Calu3 (cell line): Measurements from ENCODE around the gene LYL1. TPM values are rescaled to one million over a fixed set of nuclear protein-coding genes. Genes with fewer than 3 reads are reported as not detected.

ENCODE experiments used
- BruUV-seq: library from RNA; stranded (reverse); fragments of 400-500 nt; replicated peaks from 2 replicates; lab custom pipeline; 2021; lab: Mats Ljungman, UMichigan
- CTCF ChIA-PET: fragments of 300-600 bp; sonication (Branson Sonifier 250); formaldehyde crosslinking; loops from one replicate; lab custom pipeline; 2022; ENCODE audit warnings: antibody characterized with exemption; lab: Charles Lee
- DNase-seq: peaks from one replicate; pipeline ENCODE4 v3.0.0; 2022
- H3K27ac Mint-ChIP-seq: one replicate; pipeline ENCODE4 v1.8.0; 2022; ENCODE audit warnings: mixed read lengths; ENCODE audit not compliant: unreplicated experiment
- H3K27me3 Mint-ChIP-seq: one replicate; pipeline ENCODE4 v1.8.0; 2022; ENCODE audit warnings: mixed read lengths; ENCODE audit not compliant: unreplicated experiment
- H3K36me3 Mint-ChIP-seq: one replicate; pipeline ENCODE4 v1.8.0; 2022; ENCODE audit warnings: mild to moderate bottlenecking, moderate library complexity, mixed read lengths; ENCODE audit not compliant: insufficient read depth, unreplicated experiment
- H3K4me1 Mint-ChIP-seq: one replicate; pipeline ENCODE4 v1.8.0; 2022; ENCODE audit warnings: mild to moderate bottlenecking, low read depth, mixed read lengths; ENCODE audit not compliant: unreplicated experiment
- H3K4me3 Mint-ChIP-seq: one replicate; pipeline ENCODE4 v1.8.0; 2022; ENCODE audit warnings: mild to moderate bottlenecking, low read depth, moderate library complexity, mixed read lengths; ENCODE audit not compliant: unreplicated experiment
- H3K9me3 Mint-ChIP-seq: one replicate; pipeline ENCODE4 v1.8.0; 2022; ENCODE audit warnings: low read depth, mixed read lengths; ENCODE audit not compliant: unreplicated experiment
- CTCF ChIP-seq: fragments of 200-600 bp; IDR thresholded peaks from one replicate; pipeline ENCODE4 v1.8.0; 2022; ENCODE audit warnings: antibody characterized with exemption; ENCODE audit not compliant: unreplicated experiment
- intact Hi-C: fragments of 100-400 bp; cut with micrococcal nuclease; formaldehyde crosslinking; loops from one replicate; pipeline ENCODE4 v1.10.0; 2022; ENCODE audit not compliant: unreplicated experiment
- total RNA-seq: library from RNA; stranded (reverse); gene quantifications from 2 replicates; pipeline ENCODE4 v1.2.3, GENCODE V29; 2022

LYL1 gene
- total RNA-seq, 1 experiment from 2014 or later, result not detected

GRCh38 chr19:13112555-13112954, 9.9 kb upstream of the LYL1 start:
- Mint-ChIP-seq H3K9me3 (no peaks in the 10 kb centered on the region), H3K4me3 (no peak overlapping the region), H3K4me1 (peaks cover 9% of the 10 kb centered on the region), H3K36me3 (peaks cover 44% of the 10 kb centered on the region), H3K27ac (no peak overlapping the region), H3K27me3 (no peaks in the 10 kb centered on the region)
- no peak for DNase-seq
- intact Hi-C loops, result no loop called here
- CTCF ChIA-PET, result no interaction called here
- BruUV-seq, result no TSS peak
- no peak for TF ChIP-seq CTCF

- TF ChIP-seq CTCF, result no peak
- no peaks in the 10 kb centered on the region for H3K9me3 Mint-ChIP-seq
- BruUV-seq, result no TSS peak
- intact Hi-C loops, result no loop called here
- H3K27me3 Mint-ChIP-seq, result no peaks in the 10 kb centered on the region
- H3K36me3 Mint-ChIP-seq, result peaks cover 31% of the 10 kb centered on the region
- no peak overlapping the region for H3K27ac Mint-ChIP-seq
- H3K4me1 Mint-ChIP-seq, result peaks cover under 1% of the 10 kb centered on the region
- no peak for DNase-seq
- H3K4me3 Mint-ChIP-seq, result no peak overlapping the region
- CTCF ChIA-PET, result no interaction called here
Measured at GRCh38 chr19:13110099-13110610, 7.5 kb upstream of the LYL1 start.

- no TSS peak for BruUV-seq
- no peaks in the 10 kb centered on the region for H3K9me3 Mint-ChIP-seq
- CTCF ChIA-PET, result interaction anchor here (0.6 kb wide), 1 partner anchor 26 kb away, joined by 3 read pairs; no protein-coding TSS in a partner anchor
- no peak for DNase-seq
- H3K27me3 Mint-ChIP-seq, result no peaks in the 10 kb centered on the region
- H3K4me1 Mint-ChIP-seq, result no peaks in the 10 kb centered on the region
- intact Hi-C loops, result no loop called here
- no peak overlapping the region for H3K4me3 Mint-ChIP-seq
- peaks cover 30% of the 10 kb centered on the region for H3K36me3 Mint-ChIP-seq
- no peak overlapping the region for H3K27ac Mint-ChIP-seq
- no peak for TF ChIP-seq CTCF
Measured at GRCh38 chr19:13109361-13110098, 6.9 kb upstream of the LYL1 start.

- TF ChIP-seq CTCF, result no peak
- H3K27me3 Mint-ChIP-seq, result no peaks in the 10 kb centered on the region
- H3K4me3 Mint-ChIP-seq, result no peak overlapping the region
- TSS peak; percentile 26 for BruUV-seq
- intact Hi-C loops, result loop anchor here (5.0 kb wide), 1 partner anchor 157 kb away; no protein-coding TSS in a partner anchor
- H3K4me1 Mint-ChIP-seq, result no peaks in the 10 kb centered on the region
- H3K9me3 Mint-ChIP-seq, result no peaks in the 10 kb centered on the region
- H3K36me3 Mint-ChIP-seq, result peaks cover 20% of the 10 kb centered on the region
- CTCF ChIA-PET, result interaction anchor here (0.7 kb wide), 1 partner anchor 234 kb away, joined by 5 read pairs; no protein-coding TSS in a partner anchor
- DNase-seq, result no peak
- no peak overlapping the region for H3K27ac Mint-ChIP-seq
Measured at GRCh38 chr19:13104848-13105711, 2.4 kb upstream of the LYL1 start.
